NCI-H345 (cell line): Measurements from ENCODE around the gene CUL9.

Source experiments
- DNase-seq: peaks from one replicate; lab custom pipeline; 2025; lab: John Stamatoyannopoulos, UW

Gene CUL9

GRCh38 chr6:43200541-43200940 lies 18.5 kb downstream of the CUL9 start:
- DNase-seq: no peak

- no peak for DNase-seq
These were observed 20.5 kb downstream of the CUL9 start for GRCh38 chr6:43202451-43202850.

DNA sequence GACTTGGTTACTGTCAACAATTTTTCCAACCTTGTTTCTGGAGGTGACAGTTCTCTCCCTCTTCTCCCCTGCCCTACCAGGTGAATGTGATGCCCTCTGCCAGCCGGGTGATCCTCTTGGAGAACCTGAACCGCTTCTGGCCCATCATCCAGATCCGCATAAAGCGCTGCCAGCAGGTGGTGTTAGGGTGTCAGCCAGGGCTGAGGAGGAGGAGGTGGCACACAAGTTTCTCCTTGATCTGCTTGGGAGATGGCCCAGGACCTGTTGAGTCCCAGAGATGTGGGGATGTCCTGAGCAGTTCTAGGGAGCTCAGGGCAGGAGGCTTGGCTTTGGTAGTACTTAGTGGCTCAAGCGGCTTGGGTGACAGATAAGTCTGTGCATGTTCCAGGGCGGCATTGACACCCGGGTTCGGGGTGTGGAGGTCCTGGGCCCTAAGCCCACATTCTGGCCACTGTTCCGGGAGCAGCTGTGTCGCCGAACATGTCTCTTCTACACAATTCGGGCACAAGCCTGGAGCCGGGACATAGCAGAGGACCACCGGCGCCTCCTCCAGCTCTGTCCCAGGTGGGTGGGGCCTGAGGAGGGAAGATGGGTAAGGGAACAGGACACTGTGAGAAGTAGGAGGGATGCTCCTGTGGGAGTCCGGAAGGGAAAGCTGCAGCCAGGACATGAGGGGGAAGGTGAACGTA lies 21.2 kb downstream of the CUL9 start:
- no peak for DNase-seq

DNA sequence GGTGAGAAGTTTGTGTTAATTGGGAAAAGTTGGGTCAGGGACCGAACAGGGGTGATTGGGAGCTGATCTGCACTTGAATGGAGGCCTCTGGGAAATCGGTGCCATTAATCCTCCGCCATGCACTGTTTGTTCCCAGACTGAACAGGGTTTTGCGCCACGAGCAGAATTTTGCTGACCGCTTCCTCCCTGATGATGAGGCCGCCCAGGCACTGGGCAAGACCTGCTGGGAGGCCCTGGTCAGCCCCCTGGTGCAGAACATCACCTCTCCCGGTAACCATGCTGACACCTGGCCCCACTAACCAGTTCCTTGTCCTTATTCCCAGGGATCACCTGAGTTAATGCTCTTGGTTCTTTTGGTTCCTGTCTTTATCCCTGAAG lies 21.7 kb downstream of the CUL9 start:
- DNase-seq: no peak

DNA sequence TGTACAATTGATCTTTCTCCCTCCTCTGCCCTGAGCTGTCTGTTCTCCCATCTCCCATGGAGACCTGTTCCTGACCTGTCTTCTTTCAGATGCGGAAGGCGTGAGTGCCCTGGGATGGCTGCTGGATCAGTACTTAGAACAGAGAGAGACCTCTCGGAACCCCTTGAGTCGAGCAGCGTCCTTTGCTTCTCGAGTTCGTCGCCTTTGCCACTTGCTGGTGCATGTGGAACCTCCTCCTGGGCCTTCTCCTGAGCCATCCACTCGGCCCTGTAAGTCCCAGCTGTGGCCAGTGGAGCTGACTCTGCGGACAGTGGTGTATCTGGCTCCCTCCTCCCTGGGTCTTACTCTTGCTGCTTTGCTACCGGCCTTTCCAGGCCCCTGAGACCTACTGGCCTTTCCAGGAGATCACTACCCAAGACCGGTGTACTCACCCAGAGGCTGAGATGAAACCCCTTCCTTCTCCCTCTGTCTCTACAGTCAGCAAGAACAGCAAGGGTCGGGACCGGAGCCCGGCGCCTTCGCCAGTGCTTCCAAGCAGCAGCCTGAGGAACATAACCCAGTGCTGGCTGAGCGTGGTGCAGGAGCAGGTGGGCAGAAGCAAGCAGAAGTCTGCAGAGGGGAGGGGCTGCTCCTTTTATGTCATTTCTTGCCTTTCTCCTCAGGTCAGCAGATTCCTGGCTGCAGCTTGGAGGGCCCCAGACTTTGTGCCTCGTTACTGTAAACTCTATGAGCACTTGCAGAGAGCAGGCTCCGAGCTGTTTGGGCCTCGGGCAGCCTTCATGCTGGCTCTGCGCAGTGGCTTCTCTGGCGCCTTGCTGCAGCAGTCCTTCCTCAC lies 22.5 kb downstream of the CUL9 start:
- no peak for DNase-seq

DNA sequence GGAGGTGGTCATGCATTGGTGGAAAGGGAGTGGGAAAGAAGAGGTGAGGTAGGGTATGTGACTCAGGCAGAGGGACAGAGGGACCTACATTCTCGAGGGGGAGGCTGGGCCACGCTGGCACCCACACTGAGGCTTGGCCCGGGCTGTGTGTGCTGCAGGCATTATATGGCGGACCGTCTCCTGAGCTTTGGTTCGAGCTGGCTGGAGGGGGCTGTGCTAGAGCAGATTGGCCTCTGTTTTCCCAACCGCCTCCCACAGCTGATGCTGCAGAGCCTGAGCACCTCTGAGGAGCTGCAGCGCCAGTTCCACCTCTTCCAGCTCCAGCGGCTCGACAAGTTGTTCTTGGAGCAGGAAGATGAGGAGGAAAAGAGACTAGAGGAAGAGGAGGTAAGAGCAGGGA lies 23.9 kb downstream of the CUL9 start:
- DNase-seq: no peak

DNA sequence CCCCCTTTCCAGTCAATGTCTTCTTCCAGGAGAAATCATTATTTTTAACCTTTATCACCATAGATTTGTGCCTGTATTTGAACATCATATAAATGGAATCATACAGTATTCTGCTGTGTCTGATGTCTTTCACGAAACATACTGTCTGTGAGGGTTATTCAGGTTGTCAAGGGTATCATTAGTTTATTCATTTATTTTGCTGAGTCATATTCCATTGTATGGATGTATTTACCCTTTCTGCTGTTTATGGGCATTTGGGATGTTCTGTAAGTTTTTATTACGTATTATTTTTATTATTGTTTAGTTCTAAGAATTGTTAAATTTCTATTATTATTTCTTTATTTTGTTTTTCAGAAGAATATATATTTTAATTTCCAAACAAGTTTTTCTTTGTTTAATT lies 25.3 kb downstream of the CUL9 start:
- DNase-seq: no peak

GRCh38 chr6:43211955-43212354 lies 30.0 kb downstream of the CUL9 start:
- DNase-seq: no peak

GRCh38 chr6:43213431-43213830 lies 31.4 kb downstream of the CUL9 start:
- no peak for DNase-seq

GRCh38 chr6:43215066-43215465 lies 33.1 kb downstream of the CUL9 start:
- no peak for DNase-seq

DNA sequence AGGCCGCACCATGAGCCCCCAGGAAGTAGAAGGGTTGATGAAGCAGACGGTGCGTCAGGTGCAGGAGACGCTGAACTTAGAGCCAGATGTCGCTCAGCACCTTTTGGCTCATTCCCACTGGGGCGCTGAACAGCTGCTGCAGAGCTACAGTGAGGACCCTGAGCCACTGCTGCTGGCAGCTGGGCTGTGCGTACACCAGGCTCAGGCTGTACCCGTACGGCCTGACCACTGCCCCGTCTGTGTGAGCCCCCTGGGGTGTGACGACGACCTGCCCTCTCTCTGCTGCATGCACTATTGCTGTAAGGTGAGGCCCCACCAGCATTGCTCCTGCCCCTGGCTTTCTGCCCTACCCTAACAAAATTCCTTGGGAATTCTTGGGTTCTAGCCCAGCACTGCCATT lies 34.2 kb downstream of the CUL9 start:
- DNase-seq: no peak

- DNase-seq: no peak
These were observed 35.4 kb downstream of the CUL9 start for GRCh38 chr6:43217351-43217750.

DNA sequence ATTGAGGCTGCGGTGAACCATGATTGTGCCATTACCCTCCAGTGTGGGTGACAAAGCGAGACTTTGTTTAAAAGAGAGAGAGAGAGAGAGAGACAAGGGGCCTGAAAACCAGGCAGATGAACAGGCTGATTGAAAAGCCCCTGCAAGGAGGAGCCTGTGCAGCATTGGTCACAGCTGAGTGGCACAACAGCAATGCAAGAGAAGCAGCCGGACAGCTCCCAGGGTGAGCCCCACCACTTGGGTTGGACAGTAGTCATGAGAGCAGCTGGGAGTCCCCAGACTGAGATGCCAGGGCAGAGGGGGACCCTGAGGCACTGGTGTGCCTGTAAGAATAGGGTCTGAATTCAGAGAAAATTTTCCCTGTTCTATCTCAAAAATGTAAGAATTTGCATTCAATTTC lies 37.1 kb downstream of the CUL9 start:
- DNase-seq: no peak

- DNase-seq: no peak
These were observed 37.8 kb downstream of the CUL9 start for GRCh38 chr6:43219814-43220213.

- DNase-seq: no peak
These were observed 38.5 kb downstream of the CUL9 start for GRCh38 chr6:43220439-43220951.

- no peak for DNase-seq
These were observed 39.3 kb downstream of the CUL9 start for GRCh38 chr6:43221046-43221972.

GRCh38 chr6:43222418-43223059 lies 40.5 kb downstream of the CUL9 start:
- no peak for DNase-seq

DNA sequence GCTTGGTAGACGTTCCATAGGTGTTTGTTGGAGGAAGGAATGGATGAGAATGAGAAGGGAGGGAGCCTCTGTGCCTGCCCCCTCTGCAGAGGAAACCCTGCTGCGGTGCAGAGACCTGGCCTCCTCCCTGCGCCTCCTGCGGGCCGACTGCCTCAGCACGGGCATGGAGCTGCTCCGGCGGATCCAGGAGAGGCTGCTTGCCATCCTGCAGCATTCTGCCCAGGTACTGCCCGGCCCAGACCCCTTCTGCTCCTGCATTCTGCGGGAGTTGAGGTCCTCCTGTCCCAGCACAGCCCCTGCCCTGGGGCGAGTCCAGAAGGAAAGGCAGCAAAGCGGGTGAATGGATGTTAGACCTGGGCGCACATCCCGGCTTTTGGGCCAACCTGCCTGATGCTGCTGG lies 41.2 kb downstream of the CUL9 start:
- no peak for DNase-seq

- DNase-seq: no peak
These were observed 44.3 kb downstream of the CUL9 start for GRCh38 chr6:43226192-43226851.

DNA sequence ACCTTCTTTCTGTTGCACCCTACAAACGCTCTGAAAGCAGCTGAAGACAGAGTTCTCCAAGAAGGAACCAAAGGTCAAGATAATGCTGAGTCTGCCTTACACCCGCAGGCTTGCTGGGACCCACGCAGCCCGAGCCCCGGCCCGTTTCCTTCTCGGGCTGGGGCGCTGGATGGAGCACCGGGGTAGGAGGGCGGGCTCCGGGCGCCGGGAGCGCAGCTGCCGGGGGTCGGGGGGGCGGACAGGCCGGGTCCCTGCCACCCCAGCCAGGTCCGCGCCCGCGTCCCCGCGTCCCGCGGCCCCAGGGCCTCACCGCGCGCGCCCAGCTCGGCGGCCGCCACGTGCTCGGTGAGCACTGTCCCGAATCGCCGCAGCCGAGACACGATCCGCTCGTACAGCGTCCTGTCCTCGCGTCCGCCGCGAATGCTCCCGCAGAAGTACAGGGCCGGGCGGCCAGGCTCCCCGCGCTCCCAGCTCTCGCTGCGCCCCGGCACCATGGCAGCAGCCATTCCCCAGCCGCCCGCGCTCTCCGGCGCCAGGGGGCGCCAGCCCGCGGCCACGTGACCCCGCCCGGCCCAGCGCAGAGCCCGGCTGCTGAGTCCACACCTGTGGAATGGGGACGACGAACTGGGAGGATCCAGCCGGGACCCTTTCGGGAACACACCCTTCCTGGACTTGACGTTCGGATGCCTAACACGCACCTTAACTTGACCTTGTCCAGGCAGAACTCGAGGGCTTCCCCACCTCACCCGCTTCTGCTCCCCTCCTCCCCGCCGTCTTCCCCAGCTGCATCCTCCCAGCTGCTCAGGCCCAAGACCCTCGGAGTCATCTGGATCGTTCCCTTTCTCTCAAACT lies 47.2 kb downstream of the CUL9 start, which contains the start of gene DNPH1:
Gene DNPH1 (minus strand): TSS at position 531 of the 852 bp plus-strand sequence. CDS start 25 bp downstream, at position 506.
- DNase-seq: peak; percentile 74
